ENCODE data around the gene DNMT1.

Gene DNMT1

DNA sequence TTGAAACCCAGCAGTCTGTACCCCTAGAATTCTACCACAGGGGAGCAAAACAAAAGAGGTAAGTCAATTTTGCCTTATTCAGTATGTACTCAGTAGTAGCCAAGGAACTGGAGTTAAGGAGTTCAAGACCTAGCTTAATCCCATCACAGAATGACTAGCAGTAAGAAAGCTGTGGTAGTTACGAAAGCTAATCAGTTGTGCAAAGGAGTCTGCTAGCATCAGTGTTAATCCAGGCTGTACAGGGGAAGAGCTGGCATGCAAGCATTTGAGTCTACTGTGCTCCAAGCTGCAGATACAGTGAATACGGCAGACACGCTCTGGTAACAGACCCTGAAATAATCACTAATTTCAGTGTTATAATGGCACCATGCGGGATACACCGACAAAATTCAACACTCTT is 4.7 kb downstream of the DNMT1 start:
- ChIA-PET POLR2A (no interaction called here), CTCF (interaction anchor here (1.4 to 1.8 kb wide), 4 partner anchors 12 to 201 kb away, joined by 3 to 8 read pairs (median 4); no protein-coding TSS in a partner anchor)
- TF ChIP-seq, protein P1, sequence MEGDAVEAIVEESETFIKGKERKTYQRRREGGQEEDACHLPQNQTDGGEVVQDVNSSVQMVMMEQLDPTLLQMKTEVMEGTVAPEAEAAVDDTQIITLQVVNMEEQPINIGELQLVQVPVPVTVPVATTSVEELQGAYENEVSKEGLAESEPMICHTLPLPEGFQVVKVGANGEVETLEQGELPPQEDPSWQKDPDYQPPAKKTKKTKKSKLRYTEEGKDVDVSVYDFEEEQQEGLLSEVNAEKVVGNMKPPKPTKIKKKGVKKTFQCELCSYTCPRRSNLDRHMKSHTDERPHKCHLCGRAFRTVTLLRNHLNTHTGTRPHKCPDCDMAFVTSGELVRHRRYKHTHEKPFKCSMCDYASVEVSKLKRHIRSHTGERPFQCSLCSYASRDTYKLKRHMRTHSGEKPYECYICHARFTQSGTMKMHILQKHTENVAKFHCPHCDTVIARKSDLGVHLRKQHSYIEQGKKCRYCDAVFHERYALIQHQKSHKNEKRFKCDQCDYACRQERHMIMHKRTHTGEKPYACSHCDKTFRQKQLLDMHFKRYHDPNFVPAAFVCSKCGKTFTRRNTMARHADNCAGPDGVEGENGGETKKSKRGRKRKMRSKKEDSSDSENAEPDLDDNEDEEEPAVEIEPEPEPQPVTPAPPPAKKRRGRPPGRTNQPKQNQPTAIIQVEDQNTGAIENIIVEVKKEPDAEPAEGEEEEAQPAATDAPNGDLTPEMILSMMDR (IDR thresholded peaks at IDR 0.05; ENCODE audit: control extremely low read depth, extremely low read depth, low read depth, missing control alignments), result no peak
- no peak for DNase-seq (ENCODE audit: extremely low spot score)

DNA sequence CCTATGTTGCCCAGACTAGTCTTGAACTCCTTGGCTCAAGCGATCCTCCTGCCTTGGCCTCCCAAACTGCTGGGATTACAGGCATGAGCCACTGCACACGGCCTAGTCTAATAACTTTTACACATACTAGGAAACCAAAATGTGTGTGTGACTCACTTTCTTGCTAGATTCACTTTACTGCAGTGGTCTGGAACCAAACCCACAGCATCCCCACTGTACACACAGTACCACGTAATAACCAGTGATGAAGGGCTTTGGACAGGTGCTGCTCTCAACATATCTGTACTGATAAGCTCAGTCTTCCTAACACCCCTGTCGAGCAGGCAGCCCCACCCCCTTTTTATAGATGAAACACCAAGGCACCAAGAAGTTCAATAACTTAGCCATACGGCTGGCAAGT is 5.1 kb downstream of the DNMT1 start:
- DNase-seq (ENCODE audit: extremely low spot score), result no peak
- POLR2A ChIA-PET, result no interaction called here
- CTCF ChIA-PET, result interaction anchor here (1.4 to 1.8 kb wide), 4 partner anchors 13 to 201 kb away, joined by 3 to 8 read pairs (median 4); no protein-coding TSS in a partner anchor
- TF ChIP-seq, protein P1 (IDR thresholded peaks at IDR 0.05; ENCODE audit: control extremely low read depth, extremely low read depth, low read depth, missing control alignments), result no peak

DNA sequence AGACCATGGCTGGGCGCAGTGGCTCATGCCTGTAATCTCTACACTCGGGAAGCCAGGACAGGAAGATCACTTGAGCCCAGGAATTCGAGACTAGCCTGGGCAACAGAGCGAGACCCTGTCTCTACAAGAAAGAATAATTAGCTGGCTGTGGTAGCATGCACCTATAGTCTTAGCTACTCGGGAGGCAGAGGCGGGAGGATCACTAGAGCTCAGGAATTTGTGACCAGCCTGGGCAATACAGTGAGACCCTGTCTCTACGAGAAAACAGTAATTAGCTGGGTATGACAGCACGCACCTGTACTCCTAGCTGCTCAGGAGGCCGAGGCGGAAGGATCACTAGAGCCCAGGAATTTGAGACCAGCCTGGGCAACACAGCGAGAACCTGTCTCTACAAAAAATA is 7.4 kb downstream of the DNMT1 start:
- POLR2A ChIA-PET, result interaction anchor here (0.5 to 0.9 kb wide), 2 partner anchors 8 to 44 kb away, joined by 3 to 6 read pairs; no protein-coding TSS in a partner anchor
- TF ChIP-seq, protein P1 (IDR thresholded peaks at IDR 0.05; ENCODE audit: control extremely low read depth, extremely low read depth, low read depth, missing control alignments), result no peak
- DNase-seq (ENCODE audit: extremely low spot score), result no peak
- CTCF ChIA-PET, result interaction anchor here (0.9 to 1.7 kb wide), 8 partner anchors 11 to 74 kb away, joined by 3 to 11 read pairs (median 4); no protein-coding TSS in a partner anchor

DNA sequence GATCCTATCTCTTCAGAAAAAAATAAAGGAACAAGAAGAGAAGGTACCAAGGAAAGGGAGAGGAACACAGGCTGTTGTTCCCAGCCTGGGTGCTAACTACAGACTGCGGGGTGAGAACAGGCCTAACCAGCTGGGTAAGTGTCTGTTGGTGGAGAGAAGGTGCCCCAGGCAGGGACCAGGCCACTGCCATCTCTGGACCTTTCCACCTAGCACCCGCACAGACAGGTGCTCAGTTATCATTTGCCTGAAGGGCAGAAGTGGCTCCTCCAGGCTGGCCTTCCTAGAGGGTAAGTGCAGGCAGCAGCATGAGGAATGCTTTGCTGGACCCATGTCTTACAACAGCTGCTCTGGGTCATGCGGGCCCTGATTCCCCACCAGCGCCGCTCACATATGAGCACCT is 10.1 kb downstream of the DNMT1 start:
- no peak for DNase-seq (ENCODE audit: extremely low spot score)
- ChIA-PET CTCF (interaction anchor here (1.5 kb wide), 2 partner anchors 65 to 204 kb away, joined by 3 to 5 read pairs; no protein-coding TSS in a partner anchor), POLR2A (no interaction called here)
- TF ChIP-seq, protein P1 (IDR thresholded peaks at IDR 0.05; ENCODE audit: control extremely low read depth, extremely low read depth, low read depth, missing control alignments), result no peak

DNA sequence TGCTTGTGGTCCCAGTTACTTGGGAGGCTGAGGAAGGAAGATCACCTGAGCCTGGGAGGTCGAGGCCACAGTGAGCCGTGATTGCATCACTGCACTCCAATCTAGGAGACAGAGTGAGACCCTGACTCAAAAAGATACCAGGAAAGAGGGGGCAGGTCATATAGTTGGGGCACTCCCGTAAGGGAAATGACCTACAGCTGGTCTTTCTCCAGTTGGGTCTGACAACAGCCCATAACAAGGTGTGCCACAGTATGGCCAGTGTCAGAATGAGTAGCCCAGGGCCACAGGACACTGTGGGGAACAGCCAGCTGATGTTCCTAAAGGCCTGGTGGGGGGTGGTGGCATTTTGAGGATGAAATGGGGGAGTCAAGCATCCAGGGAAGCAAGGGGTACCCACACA is 10.8 kb downstream of the DNMT1 start:
- DNase-seq (ENCODE audit: extremely low spot score), result no peak
- CTCF ChIA-PET, result interaction anchor here (1.5 kb wide), 2 partner anchors 66 to 205 kb away, joined by 3 to 5 read pairs; no protein-coding TSS in a partner anchor
- POLR2A ChIA-PET, result no interaction called here
- TF ChIP-seq, protein P1 (IDR thresholded peaks at IDR 0.05; ENCODE audit: control extremely low read depth, extremely low read depth, low read depth, missing control alignments), result no peak

DNA sequence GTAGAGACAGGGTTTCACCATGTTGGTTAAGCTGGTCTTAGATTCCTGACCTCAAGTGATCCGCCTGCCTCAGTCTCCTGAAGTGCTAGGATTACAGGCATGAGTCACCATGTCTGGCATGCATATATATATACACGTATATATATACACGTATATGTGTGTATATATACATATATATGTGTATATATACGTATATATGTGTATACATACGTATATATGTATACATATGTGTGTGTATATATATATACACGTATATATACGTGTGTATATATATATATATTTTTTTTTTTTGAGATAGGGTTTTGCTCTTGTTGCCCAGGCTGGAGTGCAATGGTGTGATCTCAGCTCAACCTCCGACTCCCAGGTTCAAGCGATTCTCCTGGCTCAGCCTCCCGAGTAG is 11.9 kb downstream of the DNMT1 start:
- CTCF ChIA-PET, result interaction anchor here (0.9 to 1.3 kb wide), 2 partner anchors 14 to 76 kb away, joined by 3 read pairs; no protein-coding TSS in a partner anchor
- TF ChIP-seq, protein P1 (IDR thresholded peaks at IDR 0.05; ENCODE audit: control extremely low read depth, extremely low read depth, low read depth, missing control alignments), result no peak
- DNase-seq (ENCODE audit: extremely low spot score), result no peak
- POLR2A ChIA-PET, result no interaction called here
